ENCODE results near the gene ZC3H12A. TPM values are rescaled to one million over a fixed set of nuclear protein-coding genes. Genes with fewer than 3 reads are reported as not detected.
"Not testable (repeated sequence)": the region's sequence is repeated elsewhere in the genome, so short reads cannot be mapped to it uniquely, and the experiment has no call there.

The ZC3H12A gene
- total RNA-seq, 2 donors from 2014 or later, result 30.2 to 58.6 TPM

- Mint-ChIP-seq H3K36me3 (peaks cover 36 to 47% of the 10 kb centered on the region in 2 donors), H3K9me3 (no peaks in the 10 kb centered on the region), H3K27ac (peak overlapping the region; percentile 94)
- no peak for DNase-seq (ENCODE audit: low spot score in 2 of 2)
- no peak for ATAC-seq
These were observed 7.8 kb downstream of the ZC3H12A start for GRCh38 chr1:37482004-37482785.

GRCh38 chr1:37482796-37483744 lies 8.7 kb downstream of the ZC3H12A start:
- DNase-seq (ENCODE audit: low spot score in 2 of 2) (no peak), ATAC-seq (no peak)
- Mint-ChIP-seq H3K36me3 (peaks cover 30 to 39% of the 10 kb centered on the region in 2 donors), H3K27ac (peak overlapping the region; percentile 68 to 94), H3K9me3 (no peaks in the 10 kb centered on the region)

GRCh38 chr1:37483785-37484184 lies 9.4 kb downstream of the ZC3H12A start:
- DNase-seq (ENCODE audit: low spot score in 2 of 2), result no peak
- Mint-ChIP-seq H3K9me3 (no peaks in the 10 kb centered on the region), H3K27ac (peak overlapping the region; percentile 40 to 78), H3K36me3 (peaks cover 24 to 31% of the 10 kb centered on the region in 2 donors)
- ATAC-seq, result no peak

- no peaks in the 10 kb centered on the region for H3K9me3 Mint-ChIP-seq
- DNase-seq (ENCODE audit: low spot score in 2 of 2) (no peak), ATAC-seq (no peak)
- peaks cover 17 to 24% of the 10 kb centered on the region in 2 donors for H3K36me3 Mint-ChIP-seq
- H3K27ac Mint-ChIP-seq, result peak overlapping the region; percentile 40 to 78
These were observed 10.1 kb downstream of the ZC3H12A start for GRCh38 chr1:37484325-37485051.

- Mint-ChIP-seq H3K36me3 (peaks cover 13 to 15% of the 10 kb centered on the region in 2 donors), H3K9me3 (no peaks in the 10 kb centered on the region), H3K27ac (peak overlapping the region; percentile 22 to 78)
- DNase-seq (ENCODE audit: low spot score in 2 of 2) (no peak), ATAC-seq (peak in 1 of 2 donors; percentile 2)
These were observed 11.7 kb downstream of the ZC3H12A start for GRCh38 chr1:37485902-37486679.

- H3K9me3 Mint-ChIP-seq, result no peaks in the 10 kb centered on the region
- H3K36me3 Mint-ChIP-seq, result peaks cover 6 to 8% of the 10 kb centered on the region in 2 donors
- H3K27ac Mint-ChIP-seq, result peak overlapping the region; percentile 68 to 90
- peak; percentile 56 to 57 for ATAC-seq
- DNase-seq (ENCODE audit: low spot score in 2 of 2), result peak; percentile 78 to 88
These were observed 12.6 kb downstream of the ZC3H12A start for GRCh38 chr1:37486680-37487618.

- peaks cover 2% of the 10 kb centered on the region in 2 donors for H3K36me3 Mint-ChIP-seq
- ATAC-seq, result no peak
- DNase-seq (ENCODE audit: low spot score in 2 of 2), result no peak
- peak overlapping the region; percentile 68 to 90 for H3K27ac Mint-ChIP-seq
- H3K9me3 Mint-ChIP-seq, result no peaks in the 10 kb centered on the region
These were observed 13.2 kb downstream of the ZC3H12A start for GRCh38 chr1:37487619-37487984.

GRCh38 chr1:37493336-37494098 lies 19.1 kb downstream of the ZC3H12A start:
- Mint-ChIP-seq H3K36me3 (no peaks in the 10 kb centered on the region), H3K27ac (peak overlapping the region; percentile 69 to 83), H3K9me3 (no peaks in the 10 kb centered on the region)
- no peak for DNase-seq (ENCODE audit: low spot score in 2 of 2)
- peak; percentile 61 to 91 for ATAC-seq

GRCh38 chr1:37495875-37496274 lies 21.5 kb downstream of the ZC3H12A start:
- H3K9me3 Mint-ChIP-seq, result no peaks in the 10 kb centered on the region
- ATAC-seq (no peak), DNase-seq (ENCODE audit: low spot score in 2 of 2) (no peak)
- no peaks in the 10 kb centered on the region for H3K36me3 Mint-ChIP-seq
- H3K27ac Mint-ChIP-seq, result no peak overlapping the region

GRCh38 chr1:37497832-37498231 lies 23.5 kb downstream of the ZC3H12A start:
- no peaks in the 10 kb centered on the region for H3K9me3 Mint-ChIP-seq
- no peaks in the 10 kb centered on the region for H3K36me3 Mint-ChIP-seq
- DNase-seq (ENCODE audit: low spot score in 2 of 2) (no peak), ATAC-seq (no peak)
- H3K27ac Mint-ChIP-seq, result no peak overlapping the region

- H3K36me3 Mint-ChIP-seq, result no peaks in the 10 kb centered on the region
These were observed 24.7 kb downstream of the ZC3H12A start for GRCh38 chr1:37498872-37499617.

GRCh38 chr1:37501661-37502060 lies 27.3 kb downstream of the ZC3H12A start:
- ATAC-seq, result no peak
- no peaks in the 10 kb centered on the region for H3K9me3 Mint-ChIP-seq
- peaks cover 0 to 12% of the 10 kb centered on the region in 2 donors for H3K36me3 Mint-ChIP-seq
- no peak overlapping the region for H3K27ac Mint-ChIP-seq
- DNase-seq (ENCODE audit: low spot score in 2 of 2), result no peak

More at GRCh38 chr1:37498872-37499617, 24.7 kb downstream of the ZC3H12A start:
- ATAC-seq (no peak), DNase-seq (ENCODE audit: low spot score in 2 of 2) (no peak)
- Mint-ChIP-seq H3K9me3 (no peaks in the 10 kb centered on the region), H3K27ac (no peak overlapping the region)

- H3K9me3 Mint-ChIP-seq, result no peaks in the 10 kb centered on the region
- DNase-seq (ENCODE audit: low spot score in 2 of 2) (no peak), ATAC-seq (no peak)
- H3K27ac Mint-ChIP-seq, result peak overlapping the region in 1 of 2 donors; percentile 44
- H3K36me3 Mint-ChIP-seq, result peaks cover 0 to 12% of the 10 kb centered on the region in 2 donors
These were observed 27.7 kb downstream of the ZC3H12A start for GRCh38 chr1:37502104-37502503.

GRCh38 chr1:37502791-37503190 lies 28.4 kb downstream of the ZC3H12A start:
- H3K9me3 Mint-ChIP-seq; DNase-seq (ENCODE audit: low spot score in 2 of 2); ATAC-seq; H3K27ac Mint-ChIP-seq: not testable (repeated sequence)
- peaks cover 0 to 12% of the 10 kb centered on the region in 2 donors for H3K36me3 Mint-ChIP-seq
